Natural killer cell (primary cell): ENCODE data around the gene CHRNB4. TPM values are rescaled to one million over a fixed set of nuclear protein-coding genes. Genes with fewer than 3 reads are reported as not detected.

Experiments used
- ATAC-seq, 3 donors: fragments of 150-1000 bp in 2 of 3; fragments of 200-7000 bp in 1 of 3; cut with Tn5 transposase; 1 replicate in 1 of 3; 2 replicates in 2 of 3; pipeline ENCODE4 v1.10.0; 2021; ENCODE audit warnings: mild to moderate bottlenecking in 2 of 3, moderate library complexity in 2 of 3
- DNase-seq, 2 donors: peaks; one replicate each; pipeline versions ENCODE4 v3.0.0 to v3.0.0-alpha.2; 2013 to 2021; ENCODE audit warnings: mixed read lengths in 1 of 2
- H3K27ac ChIP-seq: one replicate; pipeline ENCODE4 v1.5.1; 2013; ENCODE audit warnings: mild to moderate bottlenecking, low read length
- H3K27me3 ChIP-seq: one replicate; pipeline ENCODE4 v1.6.1; 2013; ENCODE audit warnings: low read length; ENCODE audit not compliant: control insufficient read depth, insufficient read depth
- H3K36me3 ChIP-seq: one replicate; pipeline ENCODE4 v1.6.1; 2013; ENCODE audit warnings: low read length; ENCODE audit not compliant: control insufficient read depth, insufficient read depth
- H3K4me1 ChIP-seq: one replicate; pipeline ENCODE4 v1.6.1; 2013; ENCODE audit warnings: low read length; ENCODE audit not compliant: control insufficient read depth, insufficient read depth
- H3K4me3 ChIP-seq: one replicate; pipeline ENCODE4 v1.5.1; 2013; ENCODE audit warnings: low read length
- H3K9me3 ChIP-seq: one replicate; pipeline ENCODE4 v1.6.1; 2013; ENCODE audit warnings: low read length; ENCODE audit not compliant: control insufficient read depth, insufficient read depth
- H3K27ac Mint-ChIP-seq, 2 donors: one replicate each; pipeline ENCODE4 v1.8.0; 2022; ENCODE audit warnings: mild to moderate bottlenecking in 2 of 2, mixed read lengths in 2 of 2, moderate library complexity in 1 of 2
- H3K27me3 Mint-ChIP-seq, 2 donors: one replicate each; pipeline ENCODE4 v1.8.0; 2022; ENCODE audit warnings: low read depth in 2 of 2, mixed read lengths in 2 of 2
- H3K36me3 Mint-ChIP-seq: one replicate; pipeline ENCODE4 v1.8.0; 2022; ENCODE audit warnings: mixed read lengths
- H3K4me1 Mint-ChIP-seq, 2 donors: one replicate each; pipeline ENCODE4 v1.8.0; 2022; ENCODE audit warnings: mixed read lengths in 2 of 2
- H3K4me3 Mint-ChIP-seq: one replicate; pipeline ENCODE4 v1.8.0; 2022; ENCODE audit warnings: mild to moderate bottlenecking, moderate library complexity, mixed read lengths
- H3K9me3 Mint-ChIP-seq, 2 donors: one replicate each; pipeline ENCODE4 v1.8.0; 2022; ENCODE audit warnings: mixed read lengths in 2 of 2
- CTCF ChIP-seq: fragments of 200-600 bp; IDR thresholded peaks from one replicate; pipeline ENCODE4 v1.8.0; 2022; ENCODE audit warnings: antibody characterized with exemption
- WGBS: methylation state at CpG from one replicate; pipeline ENCODE4 v1.1.7; 2013; ENCODE audit warnings: missing lambda C conversion rate; ENCODE audit not compliant: insufficient coverage; 5-methylcytosine and 5-hydroxymethylcytosine counted together
- intact Hi-C: fragments of 100-400 bp; cut with micrococcal nuclease; formaldehyde crosslinking; loops from one replicate; pipeline ENCODE4 v1.14.2; 2022
- total RNA-seq, 4 donors: library from RNA; stranded (reverse); fragments of 120-200 nt in 1 of 4; gene quantifications; one replicate each; pipeline versions ENCODE4 v1.2.3 to v1.2.4, GENCODE V29; 2013 to 2022

The CHRNB4 gene
- total RNA-seq, 3 donors from 2014 or later (not counting 1 experiment from before 2014, with no cell fraction given) = not detected

DNA sequence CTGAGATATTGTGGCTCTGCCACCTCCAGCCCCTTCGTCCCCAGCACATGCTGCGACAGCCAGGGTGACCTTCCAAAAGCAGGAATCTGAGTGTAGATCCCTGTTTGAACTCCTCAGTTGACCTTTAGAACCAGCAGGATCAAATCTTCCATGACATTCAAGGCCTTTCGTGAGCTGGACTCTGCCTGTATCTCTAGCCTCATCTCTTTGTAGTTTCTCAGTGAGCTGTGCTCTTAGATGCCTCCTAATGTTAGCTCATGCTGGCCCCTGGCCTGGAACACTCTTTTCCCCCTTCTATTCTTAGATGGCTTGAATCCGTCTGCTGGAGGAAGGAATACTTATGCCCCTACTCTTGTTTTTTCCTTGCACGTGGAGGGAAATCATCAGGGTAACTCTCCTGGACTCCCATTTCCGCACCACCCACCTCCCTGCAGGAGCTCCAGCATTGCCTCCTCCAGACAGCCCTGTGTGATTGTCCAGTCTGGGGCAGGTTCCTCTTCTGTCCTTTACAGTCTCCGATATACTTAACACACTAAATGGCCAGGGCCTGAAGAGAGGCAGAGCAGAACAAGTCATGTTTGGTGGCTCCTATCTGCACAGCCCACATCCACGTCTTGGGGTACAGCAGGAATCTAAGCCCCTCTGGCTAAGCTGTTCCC is 26.7 kb upstream of the CHRNB4 start:
- H3K36me3 Mint-ChIP-seq = no peaks in the 10 kb centered on the region
- no peak for DNase-seq
- ATAC-seq = no peak
- H3K27me3 ChIP-seq = no peaks in the 10 kb centered on the region
- intact Hi-C loops = no loop called here
- no peaks in the 10 kb centered on the region for H3K9me3 Mint-ChIP-seq
- peaks cover 11 to 15% of the 10 kb centered on the region in 2 donors for H3K27me3 Mint-ChIP-seq
- H3K27ac ChIP-seq = no peak overlapping the region
- no peak for TF ChIP-seq CTCF
- no peaks in the 10 kb centered on the region for H3K4me1 ChIP-seq
- no peak overlapping the region for H3K27ac Mint-ChIP-seq
- WGBS = 86% methylated on average over 8 of the region's 8 CpGs
- H3K36me3 ChIP-seq = no peaks in the 10 kb centered on the region
- no peak overlapping the region for H3K4me3 Mint-ChIP-seq
- H3K4me1 Mint-ChIP-seq = no peaks in the 10 kb centered on the region
- no peak overlapping the region for H3K4me3 ChIP-seq
- no peaks in the 10 kb centered on the region for H3K9me3 ChIP-seq

DNA sequence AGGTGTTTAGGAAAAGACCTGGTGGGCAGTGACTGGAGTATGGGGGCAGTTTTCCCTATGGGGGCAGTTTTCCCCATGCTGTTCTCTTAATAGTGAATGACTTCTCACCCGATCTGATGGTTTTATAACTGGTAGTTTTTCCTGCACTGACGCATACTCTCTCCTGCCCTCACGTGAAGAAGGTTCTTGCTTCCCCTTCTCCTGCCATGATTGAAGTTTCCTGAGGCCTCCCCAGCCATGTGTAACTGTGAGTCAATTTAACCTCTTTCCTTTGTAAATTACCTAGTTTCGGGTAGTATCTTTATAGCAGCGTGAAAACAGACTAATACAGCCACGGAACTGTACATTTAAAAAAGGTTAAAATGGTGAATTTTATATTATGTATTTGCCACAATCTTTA is 25.0 kb upstream of the CHRNB4 start:
- Mint-ChIP-seq H3K9me3 (no peaks in the 10 kb centered on the region), H3K27ac (no peak overlapping the region), H3K27me3 (peaks cover 15 to 17% of the 10 kb centered on the region in 2 donors), H3K4me3 (no peak overlapping the region), H3K36me3 (no peaks in the 10 kb centered on the region), H3K4me1 (no peaks in the 10 kb centered on the region)
- no peak overlapping the region for H3K27ac ChIP-seq
- DNase-seq (no peak), ATAC-seq (no peak)
- 84% methylated on average over 3 of the region's 6 CpGs for WGBS
- no peaks in the 10 kb centered on the region for H3K27me3 ChIP-seq
- H3K9me3 ChIP-seq = no peaks in the 10 kb centered on the region
- H3K36me3 ChIP-seq = no peaks in the 10 kb centered on the region
- no peak overlapping the region for H3K4me3 ChIP-seq
- H3K4me1 ChIP-seq = no peaks in the 10 kb centered on the region
- intact Hi-C loops = no loop called here
- TF ChIP-seq CTCF = no peak

GRCh38 chr15:78663703-78664102 is 22.7 kb upstream of the CHRNB4 start:
- ATAC-seq (no peak), DNase-seq (no peak)
- intact Hi-C loops = no loop called here
- 46% methylated on average over 1 of the region's 1 CpG for WGBS
- Mint-ChIP-seq H3K36me3 (no peaks in the 10 kb centered on the region), H3K27ac (no peak overlapping the region), H3K4me3 (no peak overlapping the region), H3K4me1 (no peaks in the 10 kb centered on the region), H3K9me3 (no peaks in the 10 kb centered on the region), H3K27me3 (peaks cover 13 to 17% of the 10 kb centered on the region in 2 donors)
- Histone ChIP-seq H3K36me3 (no peaks in the 10 kb centered on the region), H3K27ac (no peak overlapping the region), H3K4me1 (no peaks in the 10 kb centered on the region), H3K27me3 (no peaks in the 10 kb centered on the region), H3K4me3 (no peak overlapping the region), H3K9me3 (no peaks in the 10 kb centered on the region)
- TF ChIP-seq CTCF = no peak

- no peak for DNase-seq
- no peaks in the 10 kb centered on the region for H3K36me3 Mint-ChIP-seq
- intact Hi-C loops = no loop called here
Observed at GRCh38 chr15:78662028-78662427, 21.0 kb upstream of the CHRNB4 start.

More at GRCh38 chr15:78662028-78662427, 21.0 kb upstream of the CHRNB4 start:
- H3K9me3 Mint-ChIP-seq = no peaks in the 10 kb centered on the region
- H3K4me1 Mint-ChIP-seq = no peaks in the 10 kb centered on the region
- no peak overlapping the region for H3K27ac Mint-ChIP-seq
- H3K9me3 ChIP-seq = no peaks in the 10 kb centered on the region
- H3K27me3 Mint-ChIP-seq = peaks cover 5 to 6% of the 10 kb centered on the region in 2 donors
- H3K4me3 Mint-ChIP-seq = no peak overlapping the region
- no peaks in the 10 kb centered on the region for H3K27me3 ChIP-seq
- H3K4me3 ChIP-seq = no peak overlapping the region
- no peaks in the 10 kb centered on the region for H3K36me3 ChIP-seq
- H3K27ac ChIP-seq = no peak overlapping the region
- no peak for TF ChIP-seq CTCF
- no peak for ATAC-seq
- WGBS = 89% methylated on average over 5 of the region's 5 CpGs
- H3K4me1 ChIP-seq = no peaks in the 10 kb centered on the region
